Smooth muscle cell of the brain vasculature (primary cell): ENCODE measurements around the gene OR6X1.

Source experiments
- DNase-seq: peaks from one replicate; pipeline ENCODE4 v3.0.0-alpha.2; 2012; ENCODE audit warnings: low read depth, low spot score

Gene OR6X1

GRCh38 chr11:123754101-123754568, at the start of gene OR6X1:
TSS of gene OR6X1 (minus strand) at chr11:123754518. CDS start at chr11:123754518, 0 bp downstream.
- DNase-seq = no peak

GRCh38 chr11:123801765-123802164, 47.4 kb upstream of the OR6X1 start:
- DNase-seq = no peak

GRCh38 chr11:123800036-123800435, 45.7 kb upstream of the OR6X1 start:
- no peak for DNase-seq

GRCh38 chr11:123799438-123799837, 45.1 kb upstream of the OR6X1 start:
- DNase-seq = no peak

- DNase-seq = no peak
Observed at GRCh38 chr11:123798513-123799252, 44.4 kb upstream of the OR6X1 start.

- no peak for DNase-seq
Observed at GRCh38 chr11:123798079-123798478, 43.8 kb upstream of the OR6X1 start.

- no peak for DNase-seq
Observed at GRCh38 chr11:123797541-123797940, 43.2 kb upstream of the OR6X1 start.

GRCh38 chr11:123797114-123797513, 42.8 kb upstream of the OR6X1 start:
- no peak for DNase-seq

GRCh38 chr11:123796226-123796625, 41.9 kb upstream of the OR6X1 start:
- no peak for DNase-seq

GRCh38 chr11:123783536-123783935, 29.2 kb upstream of the OR6X1 start:
- DNase-seq = no peak

- no peak for DNase-seq
Observed at GRCh38 chr11:123778511-123778910, 24.2 kb upstream of the OR6X1 start.

- DNase-seq = no peak
Observed at GRCh38 chr11:123775715-123776549, 21.6 kb upstream of the OR6X1 start.

GRCh38 chr11:123775289-123775688, 21.0 kb upstream of the OR6X1 start:
- no peak for DNase-seq

GRCh38 chr11:123773959-123774358, 19.6 kb upstream of the OR6X1 start:
- DNase-seq = no peak

- no peak for DNase-seq
Observed at GRCh38 chr11:123773026-123773425, 18.7 kb upstream of the OR6X1 start.

- DNase-seq = no peak
Observed at GRCh38 chr11:123771664-123772063, 17.3 kb upstream of the OR6X1 start.

- no peak for DNase-seq
Observed at GRCh38 chr11:123770712-123771111, 16.4 kb upstream of the OR6X1 start.

- DNase-seq = no peak
Observed at GRCh38 chr11:123765601-123766000, 11.3 kb upstream of the OR6X1 start.

GRCh38 chr11:123762422-123762821, 8.1 kb upstream of the OR6X1 start:
- DNase-seq = no peak

- DNase-seq = no peak
Observed at GRCh38 chr11:123760894-123761293, 6.6 kb upstream of the OR6X1 start.

GRCh38 chr11:123757976-123758375, 3.7 kb upstream of the OR6X1 start:
- DNase-seq = no peak

GRCh38 chr11:123755813-123756212, 1.5 kb upstream of the OR6X1 start:
- DNase-seq = no peak

GRCh38 chr11:123755344-123755743, 1.0 kb upstream of the OR6X1 start:
- no peak for DNase-seq
